ENCODE results near the gene MPC1.

The MPC1 gene

DNA sequence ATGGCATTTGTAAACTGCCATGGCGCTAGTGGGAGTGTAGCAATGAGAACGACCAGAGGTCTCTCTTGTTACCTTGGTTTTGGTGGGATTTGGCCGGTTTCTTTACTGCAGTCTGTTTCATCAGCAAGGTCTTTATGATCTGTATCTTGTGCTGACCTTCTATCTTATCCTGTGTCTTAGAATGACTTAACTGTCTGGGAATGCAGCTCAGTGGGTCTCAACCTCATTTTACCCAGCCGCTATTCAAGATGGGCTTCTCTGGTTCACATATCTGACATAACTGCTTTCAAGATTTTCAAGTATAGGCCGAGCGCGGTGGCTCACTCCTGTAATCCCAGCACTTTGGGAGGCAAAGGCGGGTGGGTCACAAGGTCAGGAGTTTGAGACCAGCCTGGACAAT lies 38.5 kb downstream of the MPC1 start:
- DNase-seq: no peak

DNA sequence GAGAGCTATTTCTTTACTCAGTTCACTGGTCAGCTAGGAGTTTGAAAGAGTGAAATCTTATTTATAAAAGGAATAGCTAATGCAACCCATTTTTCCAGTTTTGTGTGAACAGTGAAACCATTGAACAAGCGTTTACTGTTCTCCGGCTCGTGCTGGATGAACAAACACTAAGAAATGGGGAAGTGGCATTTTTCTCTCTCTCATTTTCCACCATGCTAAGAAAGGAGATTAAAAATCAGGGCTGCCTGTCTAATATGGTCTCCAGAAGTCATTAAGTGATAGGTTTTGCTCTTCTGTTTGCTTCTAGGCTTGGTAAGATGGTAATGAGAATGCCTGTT lies 39.6 kb downstream of the MPC1 start:
- DNase-seq: peak; percentile 51 to 79 (median 64)

DNA sequence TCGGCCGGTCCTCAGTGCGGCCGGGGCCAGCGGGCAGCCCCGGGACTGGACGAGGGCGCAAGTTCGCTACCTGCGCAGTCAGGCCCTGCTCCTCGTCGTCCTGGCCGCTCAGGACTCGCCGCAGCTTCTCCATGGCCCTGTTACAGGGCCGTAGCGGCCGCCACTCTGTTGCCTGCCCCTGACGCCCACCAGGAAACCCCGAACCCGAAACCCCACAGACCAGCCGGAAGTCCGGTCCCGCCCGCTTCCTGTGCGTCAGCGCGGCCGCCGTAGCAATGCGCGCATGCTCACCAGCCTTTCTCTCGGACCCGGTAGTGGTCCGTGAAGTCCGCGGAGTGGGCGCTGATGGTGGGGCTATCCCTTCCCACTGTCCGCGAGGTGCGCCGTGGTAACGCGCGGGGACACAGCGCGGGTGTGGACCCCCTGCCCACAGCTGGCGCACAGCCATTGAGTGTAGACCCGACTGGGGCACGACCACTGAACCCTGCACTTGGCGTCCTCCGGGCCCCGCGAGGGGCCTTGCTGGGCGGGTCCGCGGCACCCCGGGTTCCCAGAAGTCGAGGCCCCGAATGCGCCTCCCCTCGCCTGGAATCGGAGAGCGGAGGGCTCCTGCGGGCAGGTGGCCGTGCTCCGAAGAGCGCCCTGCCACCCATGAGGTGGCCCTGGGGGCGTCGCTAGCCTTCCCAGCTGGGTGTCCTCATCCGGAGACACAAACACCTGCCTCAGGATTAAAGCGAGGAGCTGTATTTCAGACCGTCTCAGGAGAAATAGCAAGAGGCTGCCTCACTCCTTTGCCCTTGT lies 40.2 kb downstream of the MPC1 start, which contains the start of gene SFT2D1:
Gene SFT2D1 (minus strand): TSS at position 197 of the 801 bp plus-strand sequence. CDS start 64 bp downstream, at position 133.
- DNase-seq: peak; percentile 96 to 97 (median 97)

DNA sequence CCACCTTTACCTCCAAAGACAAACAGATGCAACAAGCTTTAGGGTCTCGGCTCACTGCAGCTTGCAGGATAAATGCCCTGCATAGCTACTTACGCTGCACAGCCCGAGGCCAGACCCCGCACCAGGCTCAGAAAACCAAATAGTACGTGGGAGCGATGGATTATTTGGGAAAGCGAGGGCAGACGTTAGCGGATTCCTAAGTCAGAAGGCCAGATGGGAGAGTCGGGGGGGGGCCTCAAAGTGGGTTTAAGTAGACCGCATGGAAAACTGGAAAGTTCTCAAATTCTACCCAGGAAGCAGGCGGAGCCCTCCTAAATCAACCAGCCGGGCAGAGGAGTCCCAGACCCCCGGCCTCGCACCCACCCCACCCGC lies 40.8 kb downstream of the MPC1 start:
- peak in 3 of 4 experiments; percentile 31 to 36 (median 35) for DNase-seq

DNA sequence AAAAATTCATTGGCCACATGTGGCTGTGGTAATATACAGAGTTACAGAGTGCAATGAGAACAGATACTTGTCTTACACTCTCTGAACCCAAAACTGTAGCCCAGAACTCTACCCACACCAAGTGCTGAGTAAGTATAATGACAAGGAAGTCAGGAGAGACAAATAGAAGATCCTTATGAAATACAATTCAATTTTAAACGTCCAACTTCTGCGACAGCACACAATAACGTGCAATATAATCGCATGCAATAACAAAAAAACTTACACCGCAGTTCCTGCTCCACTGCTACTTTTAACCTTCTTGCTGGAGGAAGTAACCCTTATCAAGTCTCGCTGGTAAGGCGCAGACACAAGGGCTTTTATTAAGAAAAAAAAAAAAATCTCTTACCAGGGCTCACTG lies 41.3 kb downstream of the MPC1 start:
- DNase-seq: peak; percentile 59 to 84 (median 74)

DNA sequence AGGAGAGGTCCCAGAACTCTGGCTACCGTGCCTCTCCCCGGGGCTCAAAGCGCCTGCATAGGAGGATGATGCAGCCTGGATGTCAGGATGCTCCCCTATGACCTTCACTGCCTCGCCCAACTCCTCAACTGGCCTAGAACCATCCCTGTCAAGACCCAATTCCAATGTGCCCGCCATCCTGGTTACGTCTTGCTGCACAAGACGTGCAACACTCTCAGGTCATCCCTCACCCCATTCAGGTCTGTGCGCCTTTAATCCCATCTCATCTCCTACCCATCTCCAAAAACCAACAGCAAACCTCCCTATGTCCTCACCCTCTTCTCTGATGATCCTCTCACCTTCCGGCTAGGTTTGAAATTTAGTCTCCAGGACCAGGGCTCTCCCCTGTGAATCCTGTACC lies 43.9 kb downstream of the MPC1 start:
- no peak for DNase-seq

DNA sequence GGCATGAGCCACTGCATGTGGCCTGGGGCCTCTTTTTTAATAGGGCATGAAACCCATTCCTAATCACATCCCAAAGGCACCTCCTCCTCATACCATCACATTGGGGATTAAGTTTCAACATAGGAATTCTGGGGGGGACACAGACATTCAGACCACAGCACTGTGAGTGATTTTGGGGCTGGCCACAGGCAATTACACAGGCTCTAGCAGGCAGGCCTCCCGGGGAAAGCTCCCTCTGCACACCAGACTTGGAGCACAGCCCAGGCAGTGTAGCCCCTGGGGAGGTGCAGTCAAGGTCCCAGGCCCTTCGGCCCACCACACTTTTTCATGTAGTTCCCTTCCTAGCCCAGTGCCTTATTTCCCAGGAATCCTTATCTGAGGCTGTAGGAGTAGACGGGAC lies 45.9 kb downstream of the MPC1 start:
- no peak for DNase-seq

DNA sequence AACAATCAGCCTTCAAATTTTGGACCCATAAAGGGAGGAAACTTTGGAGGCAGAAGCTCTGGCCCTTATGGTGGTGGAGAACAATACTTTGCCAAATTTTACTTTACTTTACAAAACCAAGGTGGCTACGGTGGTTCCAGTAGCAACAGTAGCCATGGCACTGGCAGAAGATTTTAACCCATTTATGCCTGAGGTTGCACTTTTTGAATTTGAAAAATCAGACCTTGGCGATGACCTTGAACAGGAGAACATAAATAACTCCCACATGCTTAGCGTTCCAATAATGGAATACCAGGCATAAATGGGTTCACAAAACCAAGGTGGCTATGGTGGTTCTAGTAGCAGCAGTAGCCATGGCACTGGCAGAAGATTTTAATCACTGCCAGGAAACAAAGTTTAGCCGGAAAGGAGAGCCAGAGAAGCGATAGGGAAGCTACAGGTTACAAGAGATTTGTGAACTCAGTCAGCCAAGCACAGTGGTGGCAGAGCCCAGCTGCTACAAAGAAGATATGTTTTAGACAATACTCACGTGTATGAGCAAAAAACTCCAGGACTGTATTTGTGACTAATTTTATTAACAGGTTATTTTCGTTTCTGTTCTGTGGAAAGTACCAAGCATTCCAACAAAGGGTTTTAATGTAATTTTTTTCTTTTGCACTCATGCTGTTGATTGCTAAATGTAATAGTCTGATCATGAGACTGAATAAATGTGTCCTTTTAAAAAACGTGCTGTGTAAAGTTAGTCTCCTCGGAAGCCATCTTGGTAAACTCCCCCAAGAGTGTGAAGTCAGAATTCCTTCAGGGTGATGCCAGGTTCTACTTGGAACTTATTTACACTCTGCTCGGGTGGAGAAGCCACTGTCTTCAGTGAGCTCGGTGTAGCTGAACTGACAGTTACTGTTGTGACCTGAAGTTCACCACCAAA lies 47.1 kb downstream of the MPC1 start:
- no peak for DNase-seq

DNA sequence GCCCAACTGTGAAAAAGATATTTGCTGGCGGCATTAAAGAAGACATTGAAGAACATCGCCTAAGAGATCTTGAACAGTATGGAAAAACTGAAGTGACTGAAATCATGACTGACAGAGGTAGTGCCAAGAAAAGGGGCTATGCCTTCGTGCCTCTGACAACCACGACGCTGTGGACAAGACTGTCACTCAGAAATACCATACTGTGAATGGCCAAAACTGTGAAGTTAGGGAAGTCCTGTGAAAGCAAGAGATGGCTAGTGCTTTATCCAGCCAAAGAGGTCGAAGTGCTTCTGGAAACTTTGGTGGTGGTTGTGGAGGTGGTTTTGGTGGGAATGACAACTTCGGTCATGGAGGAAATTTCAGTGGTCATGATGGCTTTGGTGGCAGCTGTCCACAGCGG lies 47.9 kb downstream of the MPC1 start:
- no peak for DNase-seq

DNA sequence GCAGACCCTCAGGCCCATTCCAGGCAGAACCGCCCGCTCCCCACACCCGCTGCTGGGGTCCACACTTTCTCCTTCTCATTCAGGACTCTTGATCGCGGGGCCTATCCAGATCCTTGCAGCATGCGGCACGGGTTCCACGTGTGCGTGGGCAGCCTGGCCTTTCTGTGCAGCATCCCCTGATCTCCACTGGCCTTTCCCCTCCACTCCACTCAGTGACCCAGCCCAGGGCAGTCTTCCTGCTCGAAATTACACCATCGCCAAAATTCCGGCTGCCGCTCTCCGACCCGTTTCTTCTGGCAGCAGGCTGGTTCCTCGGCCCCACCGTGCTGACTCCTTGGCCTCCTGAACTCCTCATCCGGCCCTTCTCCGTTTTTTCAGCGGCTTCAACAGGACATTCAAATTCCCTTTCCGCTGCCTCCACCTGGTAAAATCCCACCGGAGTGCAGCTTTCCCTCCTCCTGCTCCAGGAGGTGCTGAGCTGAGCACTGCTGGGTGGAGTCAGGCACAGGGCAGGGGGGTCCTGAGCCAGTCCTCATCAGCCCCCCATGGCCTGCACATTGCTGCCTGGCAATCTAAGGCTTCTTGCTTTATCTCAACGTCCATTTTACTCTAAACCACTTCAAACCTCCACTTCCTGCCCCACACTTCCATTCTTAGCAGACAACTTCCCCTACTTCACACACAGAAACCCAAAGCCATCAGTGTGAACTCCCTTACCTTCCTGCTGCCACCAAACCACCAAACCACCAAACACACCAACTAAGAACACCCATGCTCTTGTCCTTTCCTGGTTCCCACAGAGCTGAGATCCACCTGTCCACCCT lies 49.4 kb downstream of the MPC1 start:
- peak in 2 of 4 experiments; percentile 10 to 31 for DNase-seq

DNA sequence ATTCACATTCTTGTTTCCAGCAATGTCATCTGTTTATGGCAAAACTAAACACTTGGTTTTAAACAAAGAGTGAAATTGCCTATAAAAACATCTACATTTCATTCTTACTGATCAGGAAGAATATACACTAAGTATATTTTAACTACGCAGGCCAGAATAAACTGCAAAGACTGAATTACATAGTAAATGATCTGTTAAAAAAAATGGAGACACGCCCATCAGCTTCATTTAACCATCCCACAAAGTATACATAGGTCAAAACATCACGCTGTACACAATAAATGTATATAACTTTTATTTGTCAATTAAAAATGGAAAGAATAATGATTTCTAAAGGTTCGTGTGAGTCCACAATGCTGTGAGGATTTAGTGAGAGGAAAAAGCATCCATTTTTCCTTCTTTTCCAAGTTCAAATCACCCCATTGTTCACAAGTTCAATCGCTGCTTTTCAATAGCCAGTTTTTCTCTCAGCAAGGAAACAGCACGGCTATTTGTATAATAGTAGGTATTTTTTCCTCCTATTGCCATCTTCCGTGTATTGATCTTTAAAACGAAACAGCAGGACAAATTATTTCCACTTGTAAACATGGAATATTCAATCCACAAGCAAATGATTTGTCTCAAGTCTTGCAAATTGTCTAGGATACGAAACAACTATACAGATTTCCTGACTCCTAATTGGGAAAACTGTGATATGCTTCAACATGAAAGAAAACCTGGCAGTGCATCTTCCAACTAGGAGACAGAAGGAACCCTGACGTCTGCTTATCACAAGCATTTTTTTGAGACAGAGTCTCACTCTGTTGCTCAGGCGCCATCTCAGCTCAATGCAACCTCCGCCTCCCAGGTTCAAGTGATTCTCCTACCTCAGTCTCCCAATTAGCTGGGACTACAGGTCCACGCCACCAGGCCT lies 51.0 kb downstream of the MPC1 start:
- DNase-seq: no peak

DNA sequence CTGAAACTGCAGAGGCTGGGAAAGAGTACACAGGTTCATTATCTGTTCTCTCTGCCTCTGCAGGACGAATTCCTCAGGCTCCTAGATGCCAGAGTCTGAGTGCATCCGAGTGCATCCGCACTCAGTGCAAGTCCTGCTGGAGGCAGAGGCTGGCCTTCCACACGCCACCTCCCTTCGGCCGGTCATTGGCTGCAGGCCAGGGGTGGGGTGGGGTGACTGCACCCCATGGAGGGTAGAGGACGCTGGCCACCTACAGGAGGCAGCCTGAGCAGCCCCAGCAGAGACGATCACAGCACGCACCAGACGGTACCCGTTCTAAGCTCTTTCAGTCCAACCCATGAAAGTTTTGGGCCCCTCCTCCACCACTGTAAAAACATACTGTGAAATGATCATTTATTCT lies 52.1 kb downstream of the MPC1 start:
- peak in 1 of 4 experiments; percentile 28 for DNase-seq

DNA sequence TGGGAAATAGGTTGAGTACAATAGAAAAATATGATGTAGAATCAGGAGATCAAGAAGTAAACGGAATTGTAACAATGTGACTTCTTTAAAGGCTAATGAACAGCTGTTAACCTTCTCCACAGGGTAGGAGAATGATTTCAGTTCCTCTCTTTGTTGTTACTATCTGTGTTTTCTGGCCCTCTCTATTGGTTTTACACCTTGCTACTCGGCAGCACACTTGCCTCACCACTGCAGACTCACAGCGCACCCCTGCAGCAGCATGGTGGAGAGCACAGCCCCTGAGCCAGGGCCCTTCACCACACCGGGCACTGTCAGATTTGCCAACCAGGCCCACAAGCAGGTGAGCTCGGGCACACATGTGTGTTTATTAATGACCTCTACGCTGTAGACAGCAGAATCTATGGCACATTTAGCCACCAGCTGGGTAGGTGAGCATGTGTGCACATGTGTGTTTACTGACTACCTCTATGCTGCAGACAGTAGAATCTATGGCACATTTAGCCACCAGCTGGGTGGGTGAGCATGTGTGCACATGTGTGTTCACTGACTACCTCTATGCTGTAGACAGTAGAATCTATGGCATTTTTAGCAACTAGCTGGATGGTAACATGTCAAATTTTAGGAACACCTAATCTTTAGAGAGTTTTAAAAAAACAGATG lies 57.2 kb downstream of the MPC1 start:
- no peak for DNase-seq

DNA sequence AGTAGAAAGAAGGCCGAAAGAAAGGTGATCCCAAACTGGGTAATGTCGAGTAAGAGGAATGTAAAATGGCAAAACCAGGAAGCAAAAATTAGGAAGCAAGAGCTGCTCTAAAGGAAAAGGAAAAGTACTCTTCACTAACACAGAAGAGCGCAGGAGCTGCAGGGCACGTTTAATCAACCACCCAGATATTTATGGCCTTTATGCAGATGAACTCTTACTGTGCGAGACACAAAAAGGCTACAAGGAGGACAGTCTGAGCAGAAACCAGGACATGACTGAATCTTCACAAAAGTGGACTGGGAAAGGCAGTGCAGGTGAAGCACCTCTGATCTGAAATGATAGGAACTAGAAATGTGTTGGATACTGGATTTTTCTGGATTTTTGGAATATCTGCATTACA lies 59.3 kb downstream of the MPC1 start:
- no peak for DNase-seq

DNA sequence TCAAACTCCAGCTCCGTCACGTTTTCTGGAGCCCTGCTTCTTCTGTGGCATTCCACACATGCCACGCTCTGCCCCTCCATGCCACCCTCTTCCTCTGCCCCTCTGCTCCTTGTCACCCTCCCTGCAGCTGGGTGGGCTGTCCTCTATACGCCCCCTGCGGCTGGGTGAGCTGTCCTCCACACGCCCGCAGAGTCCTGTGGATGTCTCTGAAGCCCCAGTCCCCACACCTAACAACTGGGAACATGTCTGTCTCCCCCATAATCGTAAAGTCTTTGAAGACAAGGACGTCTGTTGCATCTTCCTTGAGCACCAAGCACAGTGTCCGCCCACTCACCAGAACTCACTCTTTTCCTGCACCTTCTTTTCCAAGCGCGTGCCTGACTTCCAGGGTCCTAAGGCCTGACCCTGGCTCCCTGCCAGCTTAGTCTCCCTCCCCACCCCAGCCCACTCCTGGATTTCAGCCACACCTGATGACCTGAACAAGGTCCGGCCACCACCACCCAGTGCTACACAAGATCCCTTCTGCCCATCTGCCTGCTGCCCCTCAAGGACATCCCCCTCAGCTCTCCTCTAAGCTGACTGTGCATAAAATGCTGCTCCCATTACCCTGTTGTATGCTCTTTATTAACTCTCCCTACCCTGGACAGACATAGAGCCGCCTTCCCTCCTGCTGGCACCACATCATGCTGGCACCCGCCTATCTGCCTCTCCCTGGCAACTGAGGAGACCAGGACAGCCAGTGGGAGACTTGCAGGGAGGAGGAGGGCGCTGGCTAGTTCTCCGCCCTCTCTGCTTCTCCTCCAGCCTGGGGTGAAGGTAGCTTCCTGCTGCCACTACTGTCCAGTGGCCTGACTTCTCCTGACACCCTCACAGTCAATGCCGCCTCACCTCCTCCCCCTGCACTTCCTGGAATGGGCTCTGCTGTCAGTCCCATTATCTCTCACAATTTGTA lies 63.8 kb downstream of the MPC1 start:
- no peak for DNase-seq

DNA sequence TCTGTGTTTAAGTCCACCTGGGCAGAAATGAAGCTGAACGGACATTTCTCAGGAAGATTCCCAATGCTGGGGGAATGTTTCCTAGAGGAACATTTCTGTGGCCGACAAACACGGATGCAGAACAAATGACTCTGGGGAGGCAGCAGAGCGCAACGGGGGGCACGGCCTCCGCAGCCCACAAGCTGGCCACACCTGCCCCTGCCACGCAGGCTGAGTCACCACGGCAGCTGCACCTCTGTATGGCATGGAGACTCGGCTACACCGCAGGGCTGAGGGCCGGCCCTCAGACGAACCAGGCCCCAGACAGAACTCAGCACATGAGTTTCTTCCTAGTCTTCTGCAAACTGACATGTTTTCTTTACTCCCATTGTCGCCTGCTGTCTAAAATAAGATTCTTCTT lies 64.5 kb downstream of the MPC1 start:
- DNase-seq: no peak

DNA sequence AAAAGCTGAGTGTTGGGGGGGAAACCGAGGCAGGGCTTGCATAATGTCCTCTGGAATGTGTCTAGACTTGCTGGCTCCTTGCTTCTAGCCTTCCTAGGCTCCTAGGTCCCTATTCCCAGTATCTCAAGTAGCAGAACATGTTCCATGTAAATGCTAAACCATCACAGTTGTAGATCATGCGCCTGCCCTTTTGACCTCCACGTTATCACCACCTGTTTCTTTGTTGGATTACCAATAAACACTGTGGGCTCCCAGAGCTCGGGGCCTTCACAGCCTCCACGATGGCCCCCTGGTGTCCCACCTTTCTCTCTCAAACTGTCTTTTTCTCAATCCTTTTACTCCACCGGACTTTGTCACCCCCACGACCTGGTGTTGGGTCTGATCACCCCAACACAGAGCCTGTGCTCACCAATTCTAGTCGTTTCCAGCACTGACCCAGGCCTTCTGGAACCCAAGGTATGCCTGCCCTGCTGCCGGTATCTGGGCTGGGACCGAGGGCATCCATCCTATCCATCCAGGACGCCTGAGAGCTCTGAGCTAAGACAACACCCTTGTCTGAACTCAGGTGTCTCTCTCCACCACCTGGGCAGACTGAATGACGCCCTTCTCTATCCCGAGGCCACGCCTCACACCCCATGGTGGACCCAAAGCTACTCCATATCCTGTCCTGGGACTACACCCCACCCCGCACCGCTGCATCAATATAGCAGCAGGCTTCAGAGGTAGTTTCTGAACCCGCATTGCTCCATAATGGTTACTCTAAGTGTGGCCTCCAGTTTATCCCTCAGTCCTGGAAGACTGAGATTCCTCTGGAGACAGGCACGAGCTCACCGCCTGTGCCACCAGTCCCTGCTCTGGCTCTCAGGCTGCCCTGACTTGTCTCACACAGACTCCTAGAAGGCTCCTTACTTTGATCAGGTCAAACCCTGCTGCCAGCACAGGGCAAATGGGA lies 65.2 kb downstream of the MPC1 start:
- no peak for DNase-seq

DNA sequence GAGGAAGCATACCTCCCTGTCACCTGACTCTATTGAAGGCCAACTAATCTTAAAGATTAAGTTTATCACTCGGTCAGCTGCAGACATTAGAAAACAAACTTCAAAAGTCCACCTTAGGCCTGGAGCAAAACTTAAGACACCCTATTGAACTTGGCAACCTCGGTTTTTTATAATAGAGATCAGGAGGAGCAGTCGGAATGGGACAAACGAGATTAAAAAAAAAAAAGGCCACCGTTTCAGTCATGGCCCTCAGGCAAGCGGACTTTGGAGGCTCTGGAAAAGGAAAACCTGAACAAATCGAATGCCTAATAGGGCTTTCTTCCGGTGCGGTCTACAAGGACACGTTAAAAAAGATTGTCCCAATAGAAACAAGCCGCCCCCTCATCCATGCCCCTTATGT lies 67.3 kb downstream of the MPC1 start:
- no peak for DNase-seq

Data from suppressor macrophage (primary cell).